ENCODE measurements around the gene MTFR1L. TPM values are rescaled to one million over a fixed set of nuclear protein-coding genes. Genes with fewer than 3 reads are reported as not detected.
A peak's percentile ranks its signal among the peaks of the same experiment; 100 is the strongest.
"Not testable (repeated sequence)": the region's sequence is repeated elsewhere in the genome, so short reads cannot be mapped to it uniquely, and the experiment has no call there.

Gene MTFR1L
- total RNA-seq, 1 donor from 2014 or later, result 66.9 TPM

DNA sequence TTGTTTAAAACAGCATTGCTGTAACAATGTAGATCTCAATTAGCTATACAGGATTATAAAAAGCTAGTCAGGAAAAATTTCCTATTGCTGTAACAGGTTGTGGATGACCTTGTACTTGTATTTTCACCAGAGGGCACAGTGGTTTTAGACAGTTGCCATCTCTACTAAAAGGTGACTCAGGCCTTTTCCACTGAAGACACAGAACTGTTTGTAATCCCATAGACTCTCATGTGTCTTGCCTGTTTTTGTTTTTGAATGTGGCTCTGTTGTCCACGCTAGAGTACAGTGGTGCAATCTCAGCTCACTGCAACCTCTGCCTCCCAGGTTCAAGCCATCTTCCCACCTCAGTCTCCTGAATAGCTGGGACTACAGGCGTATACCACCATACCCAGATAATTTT is 5.9 kb downstream of the MTFR1L start:
- DNase-seq (ENCODE audit: low spot score), result no peak

GRCh38 chr1:25826571-25826970 is 6.8 kb downstream of the MTFR1L start:
- DNase-seq (ENCODE audit: low spot score), result no peak

DNA sequence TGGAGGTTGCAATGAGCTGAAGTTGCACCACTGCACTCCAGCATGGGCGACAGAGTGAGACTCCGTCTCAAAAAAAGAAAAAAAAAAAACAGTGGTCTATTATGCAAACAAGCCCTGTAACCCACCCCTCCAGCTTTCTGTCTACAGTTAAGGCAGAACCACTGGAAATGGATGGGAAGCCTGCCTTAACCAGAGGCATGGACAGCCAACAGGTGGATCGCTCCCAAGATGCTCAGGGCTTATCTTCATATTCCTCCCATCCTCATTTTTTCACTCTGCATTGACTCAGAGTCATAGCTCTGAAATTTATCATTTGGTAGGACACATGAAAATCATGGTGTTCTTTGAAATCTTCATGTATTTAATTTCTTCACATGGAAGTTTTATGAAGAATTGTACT is 8.7 kb downstream of the MTFR1L start:
- no peak for DNase-seq (ENCODE audit: low spot score)

DNA sequence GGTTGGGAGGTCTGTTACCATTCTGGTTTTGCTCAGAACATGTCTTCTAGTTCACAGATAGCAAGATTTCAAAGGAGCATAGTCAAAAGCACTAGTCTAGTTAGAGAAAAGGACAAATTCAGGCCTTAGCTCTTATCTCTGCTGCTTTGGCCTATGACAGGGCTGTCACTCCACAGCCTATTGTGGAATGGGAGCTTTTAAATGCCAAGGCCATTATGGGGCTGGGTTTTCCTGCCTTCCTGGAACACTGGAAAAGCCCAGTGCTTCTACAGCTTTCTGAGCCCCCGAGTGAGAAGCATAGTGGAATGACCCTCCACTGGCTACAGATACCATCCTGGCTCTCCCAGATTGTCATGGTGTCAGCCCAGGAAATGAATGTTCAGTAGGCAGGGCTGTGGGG is 9.3 kb downstream of the MTFR1L start:
- DNase-seq (ENCODE audit: low spot score), result no peak

- DNase-seq (ENCODE audit: low spot score), result no peak
These were observed 11.9 kb downstream of the MTFR1L start for GRCh38 chr1:25831569-25832196.

DNA sequence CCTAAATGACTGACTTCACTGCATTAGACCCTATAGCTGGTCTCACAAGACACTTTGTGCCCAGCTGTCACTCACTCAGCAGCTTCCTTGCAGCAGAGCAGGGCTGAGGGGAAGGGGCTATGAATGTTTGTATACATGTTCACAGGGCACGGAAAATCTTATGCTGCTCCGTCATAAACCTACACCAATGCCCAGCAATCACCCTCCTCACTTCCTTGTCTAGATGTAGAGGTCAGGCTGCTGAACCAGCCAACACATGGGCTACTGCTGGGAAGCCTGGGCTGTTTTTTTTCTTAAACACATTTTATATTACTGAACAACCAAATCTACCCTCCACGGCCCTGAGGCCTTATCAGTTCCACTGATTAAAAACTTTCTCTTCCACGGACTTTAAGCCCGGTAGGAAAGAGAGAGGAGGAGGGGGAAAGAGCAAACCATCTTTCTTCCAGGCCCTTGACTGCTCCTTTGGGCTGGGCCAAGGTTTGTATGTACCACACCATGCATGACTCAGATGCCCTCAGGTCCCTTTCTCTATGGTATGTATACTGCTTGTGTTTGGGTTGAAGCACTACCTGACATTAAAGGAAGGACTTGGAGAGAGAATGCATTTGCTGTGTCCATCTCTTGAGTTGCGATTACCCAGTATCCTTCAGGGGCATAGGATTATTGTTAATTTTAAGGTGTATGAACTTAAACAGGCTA is 12.7 kb downstream of the MTFR1L start:
- no peak for DNase-seq (ENCODE audit: low spot score)

GRCh38 chr1:25833158-25833557 is 13.4 kb downstream of the MTFR1L start:
- no peak for DNase-seq (ENCODE audit: low spot score)

DNA sequence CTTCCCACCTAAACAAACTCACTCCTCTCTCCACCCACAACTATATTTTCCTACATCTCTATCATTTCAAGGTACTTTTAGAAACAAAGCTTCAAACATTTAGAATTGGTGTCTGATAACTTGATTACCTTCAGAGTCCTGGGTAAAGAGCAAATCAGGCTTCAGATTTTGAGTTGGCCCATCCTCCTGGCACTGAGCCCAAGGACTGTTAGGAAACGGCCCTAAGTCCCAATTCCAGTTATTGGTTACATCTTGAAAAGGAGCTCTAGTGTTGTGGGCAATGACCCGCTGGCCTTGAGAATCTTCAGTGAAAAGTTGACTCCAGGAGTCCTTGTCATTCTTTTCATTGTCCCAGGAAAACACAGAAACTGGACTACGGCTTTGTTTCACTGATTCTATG is 15.1 kb downstream of the MTFR1L start:
- DNase-seq (ENCODE audit: low spot score), result no peak

- DNase-seq (ENCODE audit: low spot score), result no peak
These were observed 16.9 kb downstream of the MTFR1L start for GRCh38 chr1:25836695-25837094.

DNA sequence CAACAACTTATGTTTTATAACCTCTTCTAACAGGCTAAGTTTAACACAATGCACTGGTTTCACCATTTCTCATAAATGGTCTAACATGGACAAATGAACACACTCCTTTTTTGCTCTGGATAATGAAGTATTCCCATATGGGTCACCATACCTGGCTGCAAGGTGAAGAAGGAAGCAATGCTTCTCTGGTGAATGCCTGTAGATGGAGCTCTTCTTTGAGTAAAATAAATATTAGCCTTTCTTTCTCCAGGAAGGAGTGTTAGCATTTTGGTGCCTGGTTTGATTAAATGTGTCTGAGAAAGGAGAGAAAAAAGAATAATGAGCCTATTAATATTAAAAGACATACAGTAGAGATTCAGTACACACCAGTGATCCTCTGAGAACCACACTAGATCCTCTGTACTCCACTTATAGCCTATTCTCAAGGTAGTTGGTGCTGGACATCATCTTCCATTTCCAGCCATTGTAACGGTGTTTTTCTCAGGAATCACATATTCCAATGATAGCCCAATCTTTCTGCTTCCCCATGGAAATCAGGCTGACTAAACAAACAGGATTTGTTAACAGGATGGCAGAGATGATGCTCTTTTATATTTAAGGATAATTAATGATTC is 17.6 kb downstream of the MTFR1L start:
- no peak for DNase-seq (ENCODE audit: low spot score)

DNA sequence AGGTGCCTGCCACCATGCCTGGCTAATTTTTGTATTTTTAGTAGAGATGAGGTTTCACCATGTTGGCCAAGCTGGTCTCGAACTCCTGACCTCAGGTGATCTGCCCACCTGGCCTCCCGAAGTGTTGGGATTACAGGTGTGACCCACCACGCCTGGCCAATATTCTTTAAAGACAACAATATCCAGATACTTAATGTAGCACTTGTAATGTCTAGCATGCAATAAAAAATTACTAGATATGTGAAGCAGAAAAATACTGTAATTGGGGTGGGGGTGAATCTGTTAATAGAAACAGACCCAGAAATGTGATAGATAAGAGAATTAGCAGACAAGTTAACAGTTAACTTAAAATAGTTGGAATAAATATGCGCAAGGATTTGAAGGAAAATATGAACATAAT is 20.1 kb downstream of the MTFR1L start:
- not testable (repeated sequence) for DNase-seq (ENCODE audit: low spot score)

- DNase-seq (ENCODE audit: low spot score), result no peak
These were observed 23.7 kb downstream of the MTFR1L start for GRCh38 chr1:25843483-25843882.

DNA sequence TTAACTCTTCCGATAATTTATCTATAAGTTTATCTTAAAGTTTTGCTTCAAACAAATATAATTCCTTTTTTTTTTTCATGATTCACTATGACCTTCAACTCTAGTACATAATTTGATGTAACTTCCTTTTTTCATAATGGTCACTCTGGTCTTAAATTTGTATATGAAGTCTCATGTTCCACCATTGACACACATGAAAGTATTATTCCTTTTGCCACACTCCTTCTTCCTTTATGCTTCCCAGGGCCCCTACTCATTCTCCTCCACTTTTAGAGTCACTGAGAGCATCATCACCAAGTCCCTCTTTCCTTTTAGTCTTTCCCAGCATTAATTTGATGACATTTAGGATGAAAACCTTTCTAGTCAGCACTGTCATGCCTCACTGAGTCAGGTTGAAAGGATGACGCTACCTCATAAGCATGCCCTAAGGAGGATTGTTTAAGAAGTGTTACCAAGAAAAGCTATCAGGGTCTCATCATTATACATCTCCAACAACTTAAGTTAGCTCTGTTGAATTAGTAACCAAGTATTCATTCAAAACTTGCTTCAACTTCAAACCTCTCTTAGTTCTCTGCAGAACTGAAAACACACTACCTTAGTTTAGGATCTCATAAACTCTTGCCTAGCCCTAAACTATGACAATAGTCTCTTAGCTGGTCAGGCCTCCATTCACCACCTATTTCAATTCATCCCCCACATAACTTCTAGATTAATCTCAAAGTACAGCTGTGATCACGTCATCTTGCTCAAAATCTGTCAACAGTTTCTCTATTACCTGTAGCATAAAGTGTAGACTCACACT is 25.0 kb downstream of the MTFR1L start:
- DNase-seq (ENCODE audit: low spot score), result no peak

- no peak for DNase-seq (ENCODE audit: low spot score)
These were observed 25.9 kb downstream of the MTFR1L start for GRCh38 chr1:25845664-25846063.

- DNase-seq (ENCODE audit: low spot score), result no peak
These were observed 28.2 kb downstream of the MTFR1L start for GRCh38 chr1:25847929-25848328.

- DNase-seq (ENCODE audit: low spot score), result no peak
These were observed 28.8 kb downstream of the MTFR1L start for GRCh38 chr1:25848531-25848930.

- no peak for DNase-seq (ENCODE audit: low spot score)
These were observed 34.8 kb downstream of the MTFR1L start for GRCh38 chr1:25854554-25854953.

DNA sequence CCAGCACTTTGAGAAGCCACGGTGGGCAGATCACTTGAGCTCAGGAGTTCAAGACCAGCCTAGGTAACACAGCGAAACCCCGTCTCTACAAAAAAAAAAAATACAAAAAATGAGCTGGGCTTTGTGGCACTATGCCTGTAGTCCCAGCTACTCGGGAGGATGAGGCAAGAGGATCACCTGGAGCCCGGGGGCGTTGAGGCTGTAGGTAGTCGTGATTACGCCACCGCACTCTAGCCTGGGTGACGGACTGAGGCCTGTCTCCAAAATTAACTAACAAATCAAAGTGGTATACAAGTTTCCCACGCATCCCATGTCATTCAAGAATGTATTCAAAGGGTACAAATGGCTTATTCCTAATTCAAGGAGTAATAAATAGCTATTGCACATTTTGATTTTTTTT is 37.1 kb downstream of the MTFR1L start:
- DNase-seq (ENCODE audit: low spot score), result no peak

GRCh38 chr1:25858494-25858893 is 38.7 kb downstream of the MTFR1L start:
- DNase-seq (ENCODE audit: low spot score), result no peak

- peak; percentile 88 for DNase-seq (ENCODE audit: low spot score)
These were observed 39.4 kb downstream of the MTFR1L start, which contains the start of gene AUNIP for GRCh38 chr1:25858906-25859789. Gene AUNIP, minus strand, starts transcription at chr1:25859457. Its CDS starts 100 bp downstream, at chr1:25859357.
